Neural crest cell (in vitro differentiated cells): ENCODE measurements around the gene DYNC1I2. TPM values are rescaled to one million over a fixed set of nuclear protein-coding genes. Genes with fewer than 3 reads are reported as not detected.
A peak's percentile ranks its signal among the peaks of the same experiment; 100 is the strongest.

Source experiments
- DNase-seq: peaks from one replicate; pipeline ENCODE4 v3.0.0; 2021; ENCODE audit warnings: low read depth, mixed read lengths, low spot score
- H3K27ac Mint-ChIP-seq: one replicate; pipeline ENCODE4 v1.8.0; 2021; ENCODE audit warnings: mild to moderate bottlenecking, mixed read lengths; ENCODE audit not compliant: unreplicated experiment
- H3K27me3 Mint-ChIP-seq: 2 replicates; pipeline ENCODE4 v1.8.0; 2021; ENCODE audit warnings: low read depth, mild to moderate bottlenecking, mixed read lengths
- H3K36me3 Mint-ChIP-seq: 2 replicates; pipeline ENCODE4 v1.8.0; 2021; ENCODE audit warnings: low read depth, mild to moderate bottlenecking, mixed read lengths
- H3K4me1 Mint-ChIP-seq: 2 replicates; pipeline ENCODE4 v1.8.0; 2021; ENCODE audit warnings: mixed read lengths
- H3K4me3 Mint-ChIP-seq: one replicate; pipeline ENCODE4 v1.8.0; 2021; ENCODE audit warnings: mild to moderate bottlenecking, mixed read lengths
- H3K9me3 Mint-ChIP-seq: 2 replicates; pipeline ENCODE4 v1.8.0; 2021; ENCODE audit warnings: mixed read lengths
- total RNA-seq: library from RNA; stranded (reverse); gene quantifications from 2 replicates; pipeline ENCODE4 v1.2.1, GENCODE V29; 2021
- TF ChIP-seq, protein P1 (sequence below): fragments of 200-600 bp; sonication (generic); conservative IDR thresholded peaks from 2 replicates; pipeline ENCODE4 v1.5.0; 2021; ENCODE audit warnings: antibody characterized with exemption, mild to moderate bottlenecking

DYNC1I2 gene
- total RNA-seq, 1 donor from 2014 or later, result 109 TPM

DNA sequence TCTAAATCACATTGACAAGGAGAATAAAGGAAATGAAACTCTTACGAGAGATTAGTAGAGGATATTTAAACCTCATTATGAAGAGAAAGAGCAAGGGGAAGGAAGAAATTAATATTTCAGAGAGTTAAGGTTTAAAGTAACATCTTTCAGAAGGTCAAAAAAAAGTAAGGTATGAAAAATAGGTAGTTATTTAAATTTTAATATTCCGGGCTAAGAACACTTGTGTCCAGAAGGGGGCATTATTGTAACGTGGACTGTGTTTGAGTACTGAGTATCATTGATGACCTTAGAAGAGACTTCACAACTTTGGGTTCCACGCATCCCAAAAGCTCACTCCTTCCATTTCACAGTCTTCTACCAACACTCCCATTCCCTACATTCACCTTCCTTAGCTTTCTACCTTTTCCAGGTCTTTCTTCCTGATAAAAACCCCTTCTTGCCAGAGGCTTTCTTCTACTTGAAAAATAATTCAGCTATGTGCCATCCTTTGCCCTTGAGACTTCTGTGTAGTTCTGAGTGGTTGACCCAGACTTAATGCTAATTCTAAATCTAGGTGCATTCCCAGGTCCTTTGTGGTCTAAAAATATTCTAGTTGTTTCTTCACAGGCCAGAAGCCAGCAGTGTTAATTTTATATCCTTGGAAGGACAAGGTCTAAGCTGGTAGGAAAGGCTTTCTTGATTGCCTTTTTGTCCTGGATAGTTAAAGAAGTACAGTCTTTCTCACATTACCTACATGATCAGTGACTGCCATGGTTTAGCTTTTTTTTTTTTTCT, 16.5 kb downstream of the DYNC1I2 start:
- TF ChIP-seq, protein P1, sequence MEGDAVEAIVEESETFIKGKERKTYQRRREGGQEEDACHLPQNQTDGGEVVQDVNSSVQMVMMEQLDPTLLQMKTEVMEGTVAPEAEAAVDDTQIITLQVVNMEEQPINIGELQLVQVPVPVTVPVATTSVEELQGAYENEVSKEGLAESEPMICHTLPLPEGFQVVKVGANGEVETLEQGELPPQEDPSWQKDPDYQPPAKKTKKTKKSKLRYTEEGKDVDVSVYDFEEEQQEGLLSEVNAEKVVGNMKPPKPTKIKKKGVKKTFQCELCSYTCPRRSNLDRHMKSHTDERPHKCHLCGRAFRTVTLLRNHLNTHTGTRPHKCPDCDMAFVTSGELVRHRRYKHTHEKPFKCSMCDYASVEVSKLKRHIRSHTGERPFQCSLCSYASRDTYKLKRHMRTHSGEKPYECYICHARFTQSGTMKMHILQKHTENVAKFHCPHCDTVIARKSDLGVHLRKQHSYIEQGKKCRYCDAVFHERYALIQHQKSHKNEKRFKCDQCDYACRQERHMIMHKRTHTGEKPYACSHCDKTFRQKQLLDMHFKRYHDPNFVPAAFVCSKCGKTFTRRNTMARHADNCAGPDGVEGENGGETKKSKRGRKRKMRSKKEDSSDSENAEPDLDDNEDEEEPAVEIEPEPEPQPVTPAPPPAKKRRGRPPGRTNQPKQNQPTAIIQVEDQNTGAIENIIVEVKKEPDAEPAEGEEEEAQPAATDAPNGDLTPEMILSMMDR, result peak; percentile 71
- Mint-ChIP-seq H3K36me3 (peaks cover 3% of the 10 kb centered on the region), H3K9me3 (no peaks in the 10 kb centered on the region), H3K27ac (no peak overlapping the region), H3K4me1 (peaks cover 11% of the 10 kb centered on the region), H3K4me3 (no peak overlapping the region), H3K27me3 (no peaks in the 10 kb centered on the region)
- DNase-seq, result no peak

DNA sequence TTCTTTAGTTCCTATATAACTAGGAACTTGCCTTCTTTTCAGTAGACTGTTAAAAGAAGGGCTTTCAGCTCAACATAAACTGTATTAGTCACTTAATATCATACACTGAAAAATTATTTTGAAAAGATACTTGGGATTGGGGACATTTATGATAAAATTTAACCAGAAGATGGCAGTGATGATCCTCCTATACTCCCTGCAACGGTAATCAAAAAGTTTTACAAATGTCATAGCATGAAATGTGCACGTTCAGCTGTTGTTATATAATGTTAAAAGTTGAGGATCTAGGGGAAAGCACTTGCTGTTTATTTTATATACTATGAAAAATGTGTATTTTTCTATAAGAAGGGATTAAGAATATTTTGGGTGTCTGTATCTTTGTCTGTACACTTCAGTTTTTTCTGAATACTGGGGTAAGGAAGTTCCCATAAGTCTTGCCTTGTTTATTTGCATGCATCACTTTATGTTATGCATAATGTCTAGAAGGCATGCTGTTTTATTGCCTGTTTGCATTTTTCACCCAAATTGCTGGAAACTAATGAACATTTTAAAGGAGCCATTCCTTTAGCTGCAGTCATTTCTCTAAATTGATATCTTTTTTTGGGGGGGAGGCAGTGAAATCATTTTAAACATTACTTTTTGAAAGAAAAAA, 19.0 kb downstream of the DYNC1I2 start:
- H3K36me3 Mint-ChIP-seq, result no peaks in the 10 kb centered on the region
- TF ChIP-seq, protein P1, result peak; percentile 61
- H3K9me3 Mint-ChIP-seq, result no peaks in the 10 kb centered on the region
- no peak overlapping the region for H3K27ac Mint-ChIP-seq
- no peak for DNase-seq
- peaks cover 11% of the 10 kb centered on the region for H3K4me1 Mint-ChIP-seq
- no peak overlapping the region for H3K4me3 Mint-ChIP-seq
- H3K27me3 Mint-ChIP-seq, result no peaks in the 10 kb centered on the region

DNA sequence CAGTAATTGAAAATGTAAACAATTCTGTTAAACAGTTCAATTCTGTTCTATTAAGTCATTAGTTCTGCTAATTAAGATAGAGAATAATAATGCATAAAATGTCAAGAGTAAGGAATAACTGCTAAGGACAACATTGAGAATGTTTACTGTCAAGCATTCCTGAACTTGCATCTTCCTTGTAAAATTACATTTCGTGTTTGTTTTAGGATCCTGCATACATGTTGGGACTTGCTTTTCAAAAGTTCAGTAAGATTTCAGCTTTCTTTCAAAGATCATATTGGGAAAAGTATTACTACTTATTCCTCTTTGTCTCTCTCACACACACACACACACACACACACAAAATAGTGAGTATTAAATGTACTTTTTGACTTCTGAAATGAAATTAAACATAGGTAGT, 20.5 kb downstream of the DYNC1I2 start:
- no peak for DNase-seq
- TF ChIP-seq, protein P1, result no peak
- H3K27ac Mint-ChIP-seq, result no peak overlapping the region
- peaks cover 19% of the 10 kb centered on the region for H3K4me1 Mint-ChIP-seq
- no peaks in the 10 kb centered on the region for H3K9me3 Mint-ChIP-seq
- H3K36me3 Mint-ChIP-seq, result no peaks in the 10 kb centered on the region
- H3K4me3 Mint-ChIP-seq, result no peak overlapping the region
- H3K27me3 Mint-ChIP-seq, result no peaks in the 10 kb centered on the region

DNA sequence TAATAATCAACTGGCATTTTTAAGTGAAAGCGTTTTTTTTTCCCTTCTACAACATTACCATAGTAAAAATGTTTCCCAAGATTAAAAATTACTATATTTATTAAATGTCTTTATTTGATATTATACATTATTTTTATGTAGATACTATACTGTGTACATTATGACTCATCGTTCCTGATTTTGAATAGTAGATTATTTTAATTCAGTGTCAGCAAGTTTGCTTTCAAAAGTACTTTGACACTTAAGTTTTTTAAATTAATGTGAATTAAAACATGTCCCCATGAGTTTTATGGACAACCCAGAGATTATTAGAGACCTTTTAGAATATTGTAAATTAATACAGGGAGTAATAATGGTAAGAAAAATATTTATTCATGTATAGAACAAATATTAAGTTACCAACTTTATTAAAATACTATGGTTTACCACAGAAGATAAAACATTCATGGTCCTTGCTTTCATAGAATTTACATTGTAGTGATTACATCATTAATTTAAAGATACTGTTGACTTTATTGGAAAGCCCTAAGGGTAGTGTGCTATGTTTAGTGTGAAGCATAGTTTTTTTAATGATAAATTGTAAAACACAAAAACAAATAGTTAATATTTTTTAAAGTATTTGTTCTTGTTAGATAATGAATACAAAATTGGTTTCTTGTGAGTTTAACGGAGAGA, 21.9 kb downstream of the DYNC1I2 start:
- H3K36me3 Mint-ChIP-seq, result no peaks in the 10 kb centered on the region
- H3K27me3 Mint-ChIP-seq, result no peaks in the 10 kb centered on the region
- H3K4me1 Mint-ChIP-seq, result peaks cover 14% of the 10 kb centered on the region
- DNase-seq, result no peak
- TF ChIP-seq, protein P1, result no peak
- H3K27ac Mint-ChIP-seq, result no peak overlapping the region
- no peaks in the 10 kb centered on the region for H3K9me3 Mint-ChIP-seq
- H3K4me3 Mint-ChIP-seq, result no peak overlapping the region

DNA sequence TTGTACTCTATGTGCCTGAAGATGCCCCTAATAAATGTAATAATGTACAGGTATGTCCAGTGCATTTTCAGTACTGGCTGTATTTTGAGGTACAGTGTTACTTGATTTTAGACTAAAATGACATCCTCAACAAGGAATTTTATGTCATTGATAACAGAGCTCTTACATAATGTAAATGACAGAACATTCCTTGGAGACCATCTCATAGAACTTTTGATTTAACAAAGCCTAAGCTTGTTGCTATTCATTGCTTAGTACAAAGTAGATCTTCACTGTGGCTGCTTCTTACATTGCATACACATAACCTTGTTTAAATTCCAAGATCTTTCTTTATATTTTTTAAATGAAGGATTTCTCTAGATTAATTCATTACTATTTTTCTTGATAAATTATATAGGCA, 24.1 kb downstream of the DYNC1I2 start:
- H3K4me1 Mint-ChIP-seq, result peaks cover 10% of the 10 kb centered on the region
- no peaks in the 10 kb centered on the region for H3K9me3 Mint-ChIP-seq
- TF ChIP-seq, protein P1, result no peak
- H3K27me3 Mint-ChIP-seq, result no peaks in the 10 kb centered on the region
- H3K27ac Mint-ChIP-seq, result no peak overlapping the region
- no peak overlapping the region for H3K4me3 Mint-ChIP-seq
- peaks cover 3% of the 10 kb centered on the region for H3K36me3 Mint-ChIP-seq
- no peak for DNase-seq
